Colon (tissue), 2 donors: ENCODE data around the gene NARF.

Experiments
- FAIRE-seq: peaks from 2 replicates; lab custom pipeline; 2012; peaks lifted over from hg19 to GRCh38; lab: Jason Lieb, UNC
- donor health status: control.
- donor health status: control.

Gene NARF

DNA sequence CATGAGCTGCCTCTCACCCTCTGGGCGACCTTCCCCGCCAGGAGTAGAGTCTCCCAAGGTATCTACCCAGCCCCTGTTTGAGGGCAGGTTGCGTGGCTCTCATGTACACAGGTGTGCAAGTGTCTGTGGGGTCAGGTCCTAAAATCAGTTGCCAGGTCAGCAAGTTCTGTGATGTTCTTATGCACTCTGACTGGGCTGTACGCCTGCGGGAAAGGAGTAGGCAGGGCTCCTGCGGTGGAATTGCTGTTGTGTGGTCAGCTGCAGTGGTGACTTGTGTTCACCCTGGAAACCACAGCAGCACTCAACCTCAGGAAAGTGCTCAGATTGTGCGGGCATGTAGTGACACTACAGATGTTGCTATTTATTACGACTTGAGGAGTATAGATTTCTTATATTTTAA, 19.4 kb downstream of the NARF start:
- FAIRE-seq: no peak

DNA sequence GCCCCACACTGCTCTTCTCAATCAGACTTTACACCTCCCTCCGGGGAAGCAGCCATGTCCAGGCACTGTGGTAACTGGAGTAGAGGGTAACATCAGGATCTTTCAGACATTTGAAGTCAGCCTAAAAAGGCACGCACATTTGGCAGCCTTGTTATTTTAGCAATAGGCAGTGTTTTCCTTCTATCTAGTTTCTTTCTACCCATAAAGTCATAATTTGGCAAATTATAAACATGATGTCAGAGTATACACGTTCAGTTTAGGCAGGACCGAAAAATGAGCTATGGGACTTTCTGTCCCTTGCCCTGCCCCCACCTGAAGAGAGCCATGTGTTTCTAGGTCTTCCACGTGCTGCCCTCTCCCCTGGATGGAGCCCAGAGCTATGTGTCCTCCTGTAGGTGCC, 21.1 kb downstream of the NARF start:
- no peak for FAIRE-seq

DNA sequence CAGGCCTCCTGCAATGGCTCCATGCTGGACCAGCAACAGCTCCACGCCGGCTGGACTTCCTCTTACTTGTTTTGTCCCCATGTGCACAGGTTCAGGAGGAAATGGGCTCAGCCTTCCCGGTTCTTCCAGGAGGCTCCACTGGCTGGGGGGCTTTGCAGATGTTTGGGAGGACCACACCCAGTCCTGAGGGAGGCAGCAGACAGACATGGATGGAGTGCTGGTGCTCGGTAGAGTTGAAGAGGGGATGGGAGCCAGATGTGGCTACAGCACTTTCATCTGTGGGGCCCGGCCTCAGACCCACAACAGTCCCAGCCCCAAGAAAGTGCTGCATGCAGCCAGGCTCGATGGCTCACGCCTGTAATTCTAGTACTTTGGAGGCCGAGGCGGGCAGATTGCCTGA, 21.8 kb downstream of the NARF start:
- FAIRE-seq: no peak

DNA sequence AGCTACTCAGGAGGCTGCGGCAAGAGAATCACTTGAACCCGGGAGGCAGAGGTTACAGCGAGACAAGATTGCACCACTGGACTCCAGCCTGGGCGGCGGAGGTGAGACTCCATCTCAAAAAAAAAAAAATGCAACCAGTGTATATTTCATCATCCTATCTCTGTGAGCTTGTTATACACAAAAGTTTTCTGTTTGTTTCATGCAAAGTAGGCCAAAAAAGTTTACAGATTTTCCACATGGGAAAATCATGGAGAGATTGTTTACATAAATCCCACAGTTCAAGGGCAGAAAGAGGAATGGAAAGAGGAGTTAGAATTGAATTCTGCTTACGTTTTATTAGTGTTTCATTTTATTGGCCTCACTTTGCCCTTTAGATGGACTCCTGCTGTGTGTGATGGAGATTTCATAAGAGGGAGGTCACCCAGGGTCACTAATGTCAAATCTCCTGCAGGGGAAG, 24.7 kb downstream of the NARF start:
- FAIRE-seq: no peak

DNA sequence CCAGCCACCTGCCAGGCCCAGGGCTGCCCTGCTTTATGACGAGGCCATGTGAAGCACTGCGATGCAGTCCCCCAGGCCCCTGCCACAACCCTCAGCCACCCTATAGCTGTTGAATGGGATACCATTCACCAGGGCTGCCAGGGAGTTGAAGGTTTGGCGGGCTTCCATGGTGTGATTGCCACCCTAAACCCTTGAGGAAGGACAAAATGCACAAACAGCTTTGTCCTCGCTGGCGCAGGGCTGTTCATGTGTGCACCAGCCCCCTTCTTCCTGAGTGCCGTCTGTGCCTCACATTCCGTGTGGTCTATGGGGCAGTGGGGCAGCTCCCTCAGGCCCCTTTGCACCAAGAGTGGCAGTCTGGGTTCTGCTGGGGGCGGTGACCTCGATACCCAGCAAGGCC, 25.3 kb downstream of the NARF start:
- no peak for FAIRE-seq

DNA sequence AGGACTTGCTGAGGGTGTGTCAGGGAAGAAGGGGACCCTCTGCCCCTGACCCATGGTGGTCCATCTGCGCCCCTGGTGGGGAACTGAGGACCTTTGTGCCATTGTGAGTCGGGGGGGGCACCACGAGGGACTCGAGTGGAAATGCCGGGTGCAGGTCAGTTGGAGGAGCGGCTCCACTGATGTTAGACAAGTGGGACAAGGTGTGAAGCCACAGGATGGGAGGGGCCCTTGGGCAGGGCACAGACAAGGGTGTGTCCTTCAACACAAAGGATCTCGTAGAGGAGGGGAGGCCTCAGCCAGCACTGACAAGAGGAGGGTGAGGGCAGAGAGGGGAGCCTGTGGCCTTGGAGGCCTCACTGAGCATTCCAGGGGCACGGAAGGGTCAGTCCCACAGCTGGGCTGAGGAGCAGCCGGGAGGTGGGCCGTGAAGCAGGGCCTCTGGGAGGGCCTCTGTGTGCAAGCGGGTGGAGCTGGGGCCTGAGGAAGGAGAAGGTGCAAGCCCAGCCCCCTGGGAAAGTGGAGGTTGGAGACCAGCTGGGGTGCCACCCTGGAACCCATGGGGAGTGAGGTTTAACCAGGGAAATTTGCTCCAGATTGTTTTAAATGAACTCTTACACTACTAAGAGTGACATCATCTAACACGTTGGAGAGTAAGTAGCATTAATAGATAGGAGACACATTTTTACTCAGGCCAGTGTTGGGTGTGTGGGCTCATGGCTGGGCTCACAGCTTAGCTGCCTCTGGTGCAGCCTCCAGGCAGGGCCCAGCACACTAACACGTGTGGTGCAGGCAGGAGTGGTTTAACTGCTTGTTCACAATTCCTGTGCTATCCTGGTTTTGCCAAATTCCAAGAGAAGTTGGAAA, 27.9 kb downstream of the NARF start:
- no peak for FAIRE-seq

DNA sequence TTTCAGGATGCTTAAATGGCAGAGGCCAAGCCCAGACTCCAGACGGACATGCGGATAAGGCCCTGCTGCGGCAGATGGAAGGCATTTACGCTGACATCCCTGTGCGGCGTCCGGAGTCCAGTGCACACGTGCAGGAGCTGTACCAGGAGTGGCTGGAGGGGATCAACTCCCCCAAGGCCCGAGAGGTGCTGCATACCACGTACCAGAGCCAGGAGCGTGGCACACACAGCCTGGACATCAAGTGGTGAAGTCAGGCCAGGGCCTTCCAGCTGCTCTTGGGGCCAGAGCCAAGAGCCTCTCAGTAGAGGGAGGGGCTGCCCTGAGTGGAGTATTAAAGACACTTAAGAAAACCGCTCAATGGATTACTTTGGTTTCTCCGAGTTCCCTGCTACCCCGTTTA, 29.4 kb downstream of the NARF start:
- no peak for FAIRE-seq

DNA sequence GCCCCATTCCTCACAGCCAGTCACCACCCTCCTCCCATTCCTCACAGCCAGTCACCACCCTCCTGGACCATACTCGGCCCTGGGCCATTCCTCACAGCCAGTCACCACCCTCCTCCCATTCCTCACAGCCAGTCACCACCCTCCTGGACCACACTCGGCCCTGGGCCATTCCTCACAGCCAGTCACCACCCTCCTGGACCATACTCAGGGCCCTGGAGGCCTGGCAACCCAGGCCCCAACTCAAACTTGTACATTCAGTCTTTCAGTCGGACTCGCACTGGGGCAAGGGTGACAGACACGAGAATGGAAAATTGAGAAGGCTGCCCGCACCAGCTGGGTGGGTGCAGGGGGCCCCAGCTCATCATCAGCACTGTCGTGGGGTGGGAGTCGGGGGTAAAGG, 30.6 kb downstream of the NARF start:
- no peak for FAIRE-seq

DNA sequence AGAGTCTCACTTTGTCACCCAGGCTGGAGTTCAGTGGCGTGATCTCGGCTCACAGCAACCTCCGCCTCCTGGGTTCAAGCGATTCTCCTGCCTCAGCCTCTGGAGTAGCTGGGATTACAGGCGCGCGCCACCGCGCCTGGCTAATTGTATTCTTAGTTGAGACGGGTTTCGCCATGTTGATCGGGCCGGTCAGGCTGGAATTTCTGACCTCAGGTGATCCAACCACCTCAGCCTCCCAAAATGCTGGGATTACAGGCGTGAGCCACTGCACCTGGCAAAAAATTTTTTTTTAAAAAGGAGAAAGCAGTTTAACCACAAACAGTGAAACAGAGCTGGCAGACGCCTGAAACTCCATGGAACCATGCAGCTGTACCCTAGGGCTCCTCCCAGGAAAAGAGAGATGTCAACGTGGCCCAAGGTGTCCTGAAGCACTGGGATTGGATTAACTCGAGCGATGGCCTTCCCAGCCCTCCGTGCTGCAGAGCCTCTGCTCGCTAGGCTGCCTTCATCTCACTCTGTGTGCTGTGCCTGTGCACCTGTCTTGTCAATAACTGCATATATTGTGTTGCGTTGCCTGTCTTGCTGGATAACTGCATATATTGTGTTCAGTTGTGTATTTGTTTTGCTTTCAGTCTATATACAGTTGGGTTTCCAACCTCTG, 31.4 kb downstream of the NARF start:
- no peak for FAIRE-seq

DNA sequence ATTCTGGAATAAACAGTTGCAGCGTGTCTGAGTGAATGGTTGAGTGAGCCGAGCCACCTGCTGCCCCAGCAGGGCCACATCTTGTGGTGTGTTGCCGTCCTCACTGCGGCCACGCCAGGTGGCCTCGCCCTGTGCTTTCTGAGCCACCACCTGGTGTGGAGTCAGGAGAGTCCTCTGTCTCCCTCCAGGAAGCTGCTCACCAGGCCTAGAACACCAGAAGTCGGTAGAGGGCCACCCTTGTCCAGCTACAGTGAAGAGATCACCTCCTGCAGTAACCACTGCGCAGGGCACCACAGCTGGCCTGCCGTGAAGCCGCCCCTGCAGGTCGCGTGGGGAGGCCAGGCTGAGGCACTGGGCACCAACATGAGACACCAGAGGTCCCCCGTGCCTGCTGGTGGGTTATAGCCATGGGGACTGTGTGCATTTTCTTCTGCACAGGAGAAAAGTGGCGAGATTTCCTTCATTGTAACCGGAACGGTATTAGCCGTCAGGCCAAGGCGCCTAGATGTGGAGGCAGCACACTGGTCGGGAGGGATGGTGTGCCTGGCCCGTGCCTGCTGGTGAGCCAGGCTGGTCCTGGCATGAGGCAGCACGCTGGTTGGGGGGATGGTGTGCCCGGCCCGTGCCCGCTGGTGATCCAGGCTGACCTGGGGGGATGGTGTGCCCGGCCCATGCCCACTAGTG, 32.1 kb downstream of the NARF start:
- no peak for FAIRE-seq

DNA sequence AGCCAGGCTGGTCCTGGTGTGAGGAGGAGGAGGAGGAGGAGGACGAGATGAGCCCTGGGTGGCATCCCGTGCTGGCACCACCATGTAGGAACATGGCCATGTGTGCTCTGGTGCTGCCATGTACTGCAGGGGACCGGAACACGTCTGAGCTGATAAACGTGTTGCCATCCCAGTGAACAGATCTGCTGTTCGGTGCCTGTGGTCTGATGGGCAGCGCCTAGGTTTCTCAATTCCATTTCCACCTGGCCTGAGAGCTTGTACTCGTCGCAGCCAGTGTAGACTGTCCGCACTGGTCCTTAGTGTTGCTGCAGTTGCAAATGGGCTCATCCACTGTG, 32.6 kb downstream of the NARF start:
- FAIRE-seq: no peak

DNA sequence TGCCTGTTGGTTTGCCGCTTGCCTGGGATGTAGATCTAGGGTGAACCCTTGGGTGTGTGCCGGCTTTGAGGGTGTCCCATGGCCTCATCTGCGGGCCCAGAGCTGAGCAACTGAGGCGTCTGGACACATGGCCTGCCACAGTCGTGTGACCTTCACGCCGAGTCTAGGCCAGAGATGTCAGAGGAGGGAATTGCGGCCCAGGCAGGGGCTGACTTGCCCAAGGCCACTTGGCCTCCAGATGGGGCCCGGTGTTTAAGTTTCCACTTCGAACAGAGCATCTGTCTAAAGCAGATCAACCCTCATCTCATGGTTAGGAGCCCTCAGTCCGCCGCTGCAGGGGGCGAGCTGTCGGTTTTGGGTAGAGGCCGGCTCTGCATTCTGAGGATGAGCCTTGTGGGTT, 33.0 kb downstream of the NARF start:
- FAIRE-seq: no peak

DNA sequence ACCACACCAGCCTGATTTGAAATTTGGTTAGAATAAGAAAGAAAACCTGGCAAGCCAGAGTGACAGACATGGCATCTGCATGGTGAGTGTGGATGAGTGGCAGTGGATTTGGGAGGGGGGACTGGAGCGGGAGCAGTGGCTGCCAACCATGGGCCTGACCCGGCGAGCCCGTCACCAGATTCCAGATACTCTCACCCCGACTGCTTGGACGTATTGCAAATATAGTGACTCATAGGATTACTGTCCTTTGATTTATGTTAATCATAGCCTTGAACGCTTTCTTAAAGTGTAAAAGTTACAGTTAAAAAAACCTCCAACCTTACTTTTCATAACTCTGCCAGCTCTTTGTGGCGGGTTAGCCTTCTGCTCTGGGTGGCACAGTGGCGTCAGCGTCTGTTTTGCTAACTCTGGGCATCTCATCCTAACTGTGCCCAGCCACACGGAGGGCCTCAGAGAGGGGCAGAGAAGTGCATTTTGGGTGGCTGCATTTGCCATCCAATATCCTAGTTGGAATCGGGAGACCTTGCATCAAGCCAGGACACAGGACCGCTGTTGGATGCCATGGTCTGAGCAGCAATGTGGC, 34.2 kb downstream of the NARF start:
- no peak for FAIRE-seq

DNA sequence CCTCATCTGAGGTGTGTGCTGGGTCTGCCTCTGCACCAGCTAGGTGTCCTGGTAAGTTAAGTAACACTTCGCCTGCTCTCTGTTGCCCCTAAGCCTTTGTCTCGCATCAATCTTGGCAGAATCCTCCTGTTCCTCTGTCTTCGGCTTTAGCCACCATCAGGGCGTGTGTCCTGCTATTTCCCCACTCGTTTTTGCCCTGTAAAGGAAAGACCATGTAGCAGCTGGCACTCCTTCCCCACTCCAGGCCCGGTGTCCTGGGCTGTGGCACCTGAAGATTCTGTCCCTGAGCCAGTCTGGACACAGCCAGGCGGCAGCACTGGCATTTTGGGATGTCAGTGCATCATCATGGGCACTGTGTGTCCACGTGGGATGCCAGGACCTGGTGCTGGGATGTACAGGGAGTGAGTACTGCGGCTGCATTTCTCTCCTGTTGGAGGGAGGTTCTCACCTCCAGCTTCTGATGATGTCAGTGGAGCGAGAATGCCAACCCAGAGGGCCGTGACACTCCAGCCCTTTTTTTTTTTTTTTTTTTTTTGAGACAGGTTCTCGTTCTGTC, 34.8 kb downstream of the NARF start:
- no peak for FAIRE-seq

DNA sequence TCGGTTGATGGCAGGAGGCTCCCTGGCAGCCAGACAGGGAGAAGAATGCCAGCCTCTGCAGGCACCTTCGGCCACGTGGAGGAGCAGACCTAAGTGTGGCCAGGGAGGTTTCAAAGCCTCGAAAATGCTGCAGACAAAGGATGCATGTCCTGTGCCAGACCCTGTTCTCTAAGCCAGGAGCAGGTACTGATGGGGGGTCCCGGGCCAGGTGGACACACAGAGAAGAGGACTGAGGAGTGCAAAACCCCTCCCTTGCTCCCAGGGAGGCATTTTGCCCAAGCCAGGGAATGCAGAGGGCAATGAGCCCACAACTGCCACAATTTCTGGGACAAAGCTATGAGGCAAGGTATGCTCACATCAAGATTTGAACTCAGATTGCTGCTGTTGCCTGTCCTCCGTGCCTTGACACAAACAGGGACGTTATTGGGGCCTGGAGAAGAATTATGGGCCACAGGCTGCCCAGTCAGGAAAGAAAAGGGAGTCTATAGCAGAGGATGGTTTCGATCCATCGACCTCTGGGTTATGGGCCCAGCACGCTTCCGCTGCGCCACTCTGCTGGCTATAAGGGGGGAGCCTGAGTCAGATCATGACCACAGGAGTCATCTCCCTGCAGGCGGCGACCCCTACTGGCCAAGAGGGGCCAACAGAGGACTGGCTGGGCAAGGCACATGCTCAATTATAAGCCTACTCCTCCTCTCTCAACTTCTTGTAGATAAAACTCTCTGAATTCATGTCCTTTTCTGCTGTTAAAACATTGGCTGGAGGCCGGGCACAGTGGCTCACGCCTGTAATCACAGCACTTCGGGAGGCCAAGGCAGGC, 35.9 kb downstream of the NARF start:
- no peak for FAIRE-seq

DNA sequence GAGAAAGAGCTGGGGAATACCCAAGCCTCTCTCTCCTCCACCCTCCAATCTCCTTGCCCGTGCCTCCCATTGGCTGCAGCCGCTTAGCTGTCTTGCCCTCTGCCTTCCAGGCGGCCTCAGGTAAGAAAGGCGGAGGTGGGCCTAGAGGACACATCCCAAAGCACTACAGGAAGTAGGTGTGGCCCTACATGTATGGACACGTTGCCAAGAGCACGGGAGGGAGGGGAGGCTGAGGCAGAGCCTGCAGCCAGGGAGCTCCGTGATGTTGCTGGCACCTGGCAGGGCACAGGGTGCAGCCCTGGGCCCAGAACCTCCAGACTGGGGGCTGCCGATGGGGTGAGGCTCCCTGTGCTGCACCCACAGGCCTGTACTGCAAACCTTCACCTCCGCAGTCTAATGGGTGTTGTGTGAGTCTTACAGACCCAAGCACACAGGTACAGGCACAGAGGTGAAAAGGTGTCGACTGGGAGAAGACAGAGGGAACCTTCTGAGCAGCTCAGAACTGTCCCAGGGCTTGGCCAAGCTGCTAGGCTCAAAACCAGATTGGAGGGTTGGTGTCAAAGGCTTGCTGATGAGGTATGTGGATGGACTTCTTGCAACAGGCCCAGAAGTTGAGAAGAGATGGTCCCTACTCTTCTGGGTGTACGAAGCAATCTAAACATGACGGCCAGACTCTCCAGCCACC, 37.4 kb downstream of the NARF start:
- no peak for FAIRE-seq

DNA sequence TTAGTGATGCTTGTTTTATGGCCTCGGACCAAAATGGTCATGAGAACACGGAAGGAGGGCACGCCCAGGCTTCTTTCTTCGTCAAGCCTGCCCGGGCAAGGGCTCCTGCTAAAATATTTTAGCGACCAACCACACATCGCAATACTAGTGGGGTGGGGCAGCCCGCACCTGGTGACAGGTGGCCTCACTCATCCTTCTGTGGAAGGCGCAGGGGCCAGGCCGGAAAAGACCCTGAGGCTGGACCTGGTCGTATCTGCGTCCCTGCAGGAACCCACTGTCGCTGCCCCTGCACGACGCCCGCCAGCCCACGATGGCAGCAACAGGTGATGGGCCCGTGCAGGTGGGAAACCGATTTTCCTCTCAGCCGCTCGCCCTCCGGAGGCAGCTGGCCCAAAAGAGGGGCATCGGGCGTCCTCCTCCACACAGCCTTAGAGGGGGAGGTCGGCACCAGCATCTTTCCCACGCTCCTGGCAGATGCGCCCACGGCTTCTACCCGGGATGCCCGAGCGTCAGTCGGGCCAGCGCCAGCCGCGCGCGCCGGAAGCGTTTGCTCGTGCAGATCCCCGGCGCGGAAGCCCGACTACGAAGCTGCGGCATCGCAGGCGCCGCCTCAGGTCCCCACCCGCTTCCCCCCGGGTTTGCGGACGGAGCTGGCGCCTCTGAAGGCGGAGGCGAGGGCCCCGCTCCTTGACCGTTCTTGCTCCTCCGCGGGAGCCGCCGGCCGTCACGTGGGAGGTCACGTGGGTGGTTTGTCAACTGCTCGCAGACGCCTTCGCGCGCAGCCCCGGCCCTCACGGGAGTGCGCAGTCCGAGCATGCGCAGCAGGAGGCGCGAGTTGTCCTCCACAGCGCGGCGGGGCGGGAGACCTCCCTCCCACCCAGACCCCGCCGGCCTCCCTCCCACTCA, 38.2 kb downstream of the NARF start:
- FAIRE-seq: no peak

DNA sequence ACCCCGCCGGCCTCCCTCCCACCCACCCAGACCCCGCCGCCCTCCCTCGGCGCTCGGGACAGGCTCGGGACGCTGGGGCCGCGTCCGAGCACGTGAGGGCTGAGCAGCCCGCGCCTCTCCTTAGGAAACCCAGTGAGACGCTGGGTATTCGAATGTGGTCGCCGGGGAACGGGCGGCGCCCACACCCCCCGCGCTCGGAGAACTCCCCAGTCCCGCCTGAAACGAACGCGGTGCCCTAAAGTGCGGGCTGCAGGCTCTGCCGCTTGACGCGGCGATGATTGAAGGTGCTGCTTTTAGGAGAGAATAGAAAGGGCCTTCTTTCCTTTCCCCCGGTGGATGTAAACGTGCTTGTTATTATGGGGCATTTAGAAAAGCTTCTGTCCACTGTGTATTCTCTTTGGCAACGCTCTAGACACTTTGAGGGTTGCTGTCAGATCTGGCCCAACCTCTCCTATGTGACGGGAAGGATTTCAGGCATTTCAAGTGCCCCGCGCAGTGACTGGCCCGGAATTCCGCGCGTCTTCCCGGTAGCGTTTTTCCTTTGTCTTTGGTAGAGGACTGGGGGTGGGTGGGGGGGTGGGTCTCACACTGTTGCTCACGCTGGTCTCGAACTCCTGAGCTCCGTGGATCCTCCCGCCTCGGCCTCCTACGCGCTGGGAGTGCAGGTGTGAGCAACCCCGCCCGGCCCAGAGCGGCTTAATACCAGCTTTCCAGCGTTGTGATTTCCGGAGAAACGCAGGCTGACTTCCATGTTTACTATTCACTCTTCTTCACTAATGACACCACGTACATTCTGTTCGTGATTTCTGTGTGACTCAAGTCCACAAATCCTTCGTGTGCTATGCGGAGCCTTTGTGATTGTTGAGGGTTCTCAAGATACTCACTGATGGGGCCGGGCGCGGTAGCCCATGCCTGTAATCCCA, 39.2 kb downstream of the NARF start:
- FAIRE-seq: no peak

DNA sequence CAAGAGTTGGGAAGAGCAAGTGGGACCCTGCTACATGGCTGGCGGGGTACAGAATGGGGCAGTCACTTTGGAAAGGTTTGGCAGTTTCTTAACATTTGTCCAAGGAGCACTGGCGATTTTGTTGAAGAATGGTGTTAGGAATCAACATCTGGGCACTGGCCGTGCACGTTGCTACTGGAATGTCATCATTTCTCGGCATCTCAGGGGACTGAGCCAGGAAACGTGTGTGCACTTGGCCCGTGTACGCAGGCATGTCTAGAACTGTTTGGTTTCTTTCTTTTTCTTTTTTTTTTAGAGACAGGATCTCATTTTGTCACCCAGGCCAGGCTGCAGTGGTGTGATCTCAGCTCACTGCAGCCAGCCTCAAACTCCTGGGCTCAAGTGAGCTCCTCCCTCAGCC, 43.7 kb downstream of the NARF start:
- no peak for FAIRE-seq
